K562 (cell line): ENCODE data around the gene ZNF655. TPM values are rescaled to one million over a fixed set of nuclear protein-coding genes. Genes with fewer than 3 reads are reported as not detected.
A peak's percentile ranks its signal among the peaks of the same experiment; 100 is the strongest.

Source experiments
- ARNT ChIP-seq, 2 experiments: fragments of 450-650 bp; IDR thresholded peaks; 2 replicates each; pipeline ENCODE4 v1.6.1; 2016; ENCODE audit warnings: mild to moderate bottlenecking in 1 of 2
- ATF3 ChIP-seq, 2 experiments: fragments of 450-650 bp in 1 of 2; sonication (generic) in 1 of 2; formaldehyde crosslinking in 1 of 2; IDR thresholded peaks in 1 of 2; conservative IDR thresholded peaks in 1 of 2; 2 replicates each; pipeline versions ENCODE4 v1.6.1 to v1.8.1; 2016 to 2023; ENCODE audit warnings: mild to moderate bottlenecking in 2 of 2, moderate library complexity in 2 of 2, inconsistent platforms in 1 of 2, missing genetic modification reagents in 1 of 2
- DIDO1 ChIP-seq: fragments of 450-650 bp; IDR thresholded peaks from 2 replicates; pipeline ENCODE4 v1.6.1; 2016; ENCODE audit warnings: low read depth, missing biosample characterization, missing genetic modification characterization
- FOXK2 ChIP-seq, 2 experiments: fragments of 450-650 bp; IDR thresholded peaks in 1 of 2; conservative IDR thresholded peaks in 1 of 2; 2 replicates each; pipeline ENCODE4 v1.6.1; 2016; ENCODE audit warnings: low read depth in 2 of 2, mild to moderate bottlenecking in 1 of 2
- JUND ChIP-seq, 2 experiments: IDR thresholded peaks; 2 replicates in 1 of 2; 3 replicates in 1 of 2; pipeline ENCODE4 v1.6.1; 2011; ENCODE audit warnings: borderline replicate concordance in 2 of 2, low read depth in 2 of 2, low read length in 2 of 2, improper control_type of control experiment in 1 of 2, missing biosample characterization in 1 of 2, missing genetic modification characterization in 1 of 2, missing genetic modification reagents in 1 of 2
- MNT ChIP-seq, 2 experiments: fragments of 450-650 bp; conservative IDR thresholded peaks; 2 replicates each; pipeline ENCODE4 v1.6.1; 2017; ENCODE audit warnings: mild to moderate bottlenecking in 2 of 2, moderate library complexity in 2 of 2
- RCOR1 ChIP-seq, 2 experiments: IDR thresholded peaks; 2 replicates each; pipeline ENCODE4 v1.6.1; 2012; ENCODE audit warnings: low read depth in 2 of 2, low read length in 2 of 2, borderline replicate concordance in 1 of 2, improper control_type of control experiment in 1 of 2
- TAL1 ChIP-seq: fragments of 450-650 bp; IDR thresholded peaks from 2 replicates; pipeline ENCODE4 v1.6.1; 2016; ENCODE audit warnings: mild to moderate bottlenecking
- TBL1XR1 ChIP-seq, 2 experiments: IDR thresholded peaks; 2 replicates each; pipeline ENCODE4 v1.6.1; 2012; ENCODE audit warnings: improper control_type of control experiment in 2 of 2, low read length in 2 of 2, mild to moderate bottlenecking in 1 of 2
- ZFP91 ChIP-seq: sonication (generic); formaldehyde crosslinking; IDR thresholded peaks from 2 replicates; pipeline ENCODE4 v1.8.0; 2022; ENCODE audit warnings: mild to moderate bottlenecking, missing genetic modification reagents
- ZKSCAN3 ChIP-seq: fragments of 250-450 bp; sonication (Bioruptor Pico); IDR thresholded peaks from 2 replicates; pipeline ENCODE4 v1.4.0; 2020
- ZNF324 ChIP-seq: fragments of 250-450 bp; sonication (Bioruptor Pico); IDR thresholded peaks from 2 replicates; pipeline ENCODE4 v1.4.0; 2020; ENCODE audit warnings: mild to moderate bottlenecking
- polyA plus RNA-seq, 8 experiments: library from polyadenylated mRNA; depleted of rRNA in 4 of 8; stranded (reverse) in 5 of 8; unstranded in 3 of 8; fragments of >200 nt; fragmentation: Nextera tagmentation in 2 of 8; fragmentation: Illumina TruSeq in 1 of 8; extraction: Ambion mirVana in 2 of 8; extraction: Trizol in 1 of 8; gene quantifications; 2 replicates each; pipeline versions ENCODE4 v1.2.1 to v1.2.3, GENCODE V29; 2011 to 2014; ENCODE audit warnings: inconsistent platforms in 1 of 8, missing spikeins in 1 of 8
- total RNA-seq, 7 experiments: library from RNA; depleted of rRNA in 6 of 7; stranded (reverse); fragments of >200 nt in 6 of 7; fragmentation: Illumina TruSeq in 2 of 7; extraction: Trizol in 2 of 7; gene quantifications; 2 replicates each; pipeline versions ENCODE4 v1.2.1 to v1.2.3, GENCODE V29; 2011 to 2021; ENCODE audit warnings: low replicate concordance in 1 of 7

Gene ZNF655
- total and polyA plus RNA-seq, 9 of the 15 experiments (the other 6 are each of a cell fraction or from before 2014, with no cell fraction given) = 25.7 to 130 (median 95.2) TPM

DNA sequence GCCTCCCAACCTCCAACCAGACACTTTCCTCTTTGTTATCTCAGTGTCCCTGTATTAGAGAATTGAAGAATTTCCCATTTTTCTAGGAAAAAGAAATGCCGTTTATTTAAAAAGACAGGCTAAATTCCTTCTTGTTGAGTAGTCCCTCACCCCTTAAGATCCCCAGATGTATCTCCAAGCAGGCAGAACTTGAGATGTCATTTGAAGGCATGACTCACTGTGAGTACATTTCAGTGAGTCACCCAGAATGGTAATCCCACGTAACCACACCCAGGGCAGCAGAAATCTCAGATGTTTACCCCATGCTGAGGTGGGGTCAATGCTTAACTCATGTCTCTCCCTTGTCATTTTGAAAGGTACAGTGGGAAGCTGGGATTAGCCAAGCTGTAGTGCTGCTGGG lies 4.4 kb downstream of the ZNF655 start (continued):
- TF ChIP-seq MNT (conservative IDR thresholded peaks at IDR 0.05) (peak in 1 of 2 experiments; percentile 81; a peak in 2 of 4 replicates), TBL1XR1 (IDR thresholded peaks at IDR 0.05; ENCODE audit: low read length in 2 of 2) (peak in 1 of 2 experiments; percentile 61; a peak in 1 of 4 replicates), DIDO1 (tag) (no peak), ZFP91 (CRISPR knock-in tag) (no peak), ZNF324 (no peak), FOXK2 (conservative IDR thresholded peaks at IDR 0.05 in 1 of 2, IDR thresholded peaks at IDR 0.05 in 1 of 2; ENCODE audit: low read depth in 2 of 2) (peak; percentile 79 to 90; a peak in 3 of 4 replicates), ARNT (IDR thresholded peaks at IDR 0.05) (peak in 1 of 2 experiments; percentile 79; a peak in 1 of 4 replicates), JUND (IDR thresholded peaks at IDR 0.05; ENCODE audit: borderline replicate concordance, low read depth, low read length) (peak; percentile 99), JUND (tag; IDR thresholded peaks at IDR 0.05; ENCODE audit: borderline replicate concordance, low read depth, low read length) (peak; percentile 98), TAL1 (peak; percentile 28; the same call in 1 of the 2 replicates), ATF3 (IDR thresholded peaks at IDR 0.05) (peak; percentile 99), ATF3 (CRISPR knock-in tag; conservative IDR thresholded peaks at IDR 0.05) (peak; percentile 96), ZKSCAN3 (CRISPR knock-in tag) (no peak), RCOR1 (IDR thresholded peaks at IDR 0.05; ENCODE audit: borderline replicate concordance in 1 of 2, low read depth in 2 of 2, low read length in 2 of 2) (peak; percentile 95 to 98)
